ENCODE results near the gene RFK.

Gene RFK

GRCh38 chr9:76423216-76424177, 29.3 kb upstream of the RFK start:
- peak overlapping the region; percentile 79 for H3K27ac Mint-ChIP-seq
- peak overlapping the region; percentile 66 for H3K4me3 Mint-ChIP-seq
- H3K9me3 Mint-ChIP-seq: no peaks in the 10 kb centered on the region
- DNase-seq (ENCODE audit: low spot score): no peak
- H3K27me3 Mint-ChIP-seq (ENCODE audit: low read depth): no peaks in the 10 kb centered on the region
- H3K4me1 Mint-ChIP-seq (ENCODE audit: low read depth): peaks cover 19% of the 10 kb centered on the region
- no peaks in the 10 kb centered on the region for H3K36me3 Mint-ChIP-seq (ENCODE audit: low read depth)

- DNase-seq (ENCODE audit: low spot score): no peak
- Mint-ChIP-seq H3K9me3 (no peaks in the 10 kb centered on the region), H3K4me3 (no peak overlapping the region), H3K36me3 (ENCODE audit: low read depth) (no peaks in the 10 kb centered on the region), H3K27ac (no peak overlapping the region), H3K4me1 (ENCODE audit: low read depth) (peaks cover 21% of the 10 kb centered on the region), H3K27me3 (ENCODE audit: low read depth) (no peaks in the 10 kb centered on the region)
These were observed 25.7 kb upstream of the RFK start for GRCh38 chr9:76419782-76420380.

DNA sequence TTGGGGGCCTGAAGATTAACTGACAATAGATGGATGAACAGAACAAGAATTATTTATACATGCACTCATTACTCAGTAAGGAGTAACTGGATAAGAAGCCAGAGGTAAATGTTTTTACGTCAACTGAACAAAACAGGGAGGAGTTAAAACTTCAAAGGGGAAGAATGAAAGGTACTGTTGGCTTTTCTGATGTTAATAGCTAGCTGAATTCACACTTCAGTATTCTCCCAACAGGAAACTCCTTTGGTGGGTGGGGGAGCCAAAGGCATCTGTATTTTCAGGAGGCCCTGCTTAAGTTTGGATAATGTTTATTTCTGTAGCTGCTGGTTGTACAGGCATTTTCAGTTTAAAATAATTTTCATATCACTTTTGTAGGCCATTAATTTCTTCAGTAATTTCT, 23.2 kb upstream of the RFK start:
- no peak overlapping the region for H3K4me3 Mint-ChIP-seq
- peaks cover 7% of the 10 kb centered on the region for H3K36me3 Mint-ChIP-seq (ENCODE audit: low read depth)
- no peak for DNase-seq (ENCODE audit: low spot score)
- H3K27ac Mint-ChIP-seq: no peak overlapping the region
- peaks cover 11% of the 10 kb centered on the region for H3K9me3 Mint-ChIP-seq
- peaks cover 18% of the 10 kb centered on the region for H3K4me1 Mint-ChIP-seq (ENCODE audit: low read depth)
- no peaks in the 10 kb centered on the region for H3K27me3 Mint-ChIP-seq (ENCODE audit: low read depth)

DNA sequence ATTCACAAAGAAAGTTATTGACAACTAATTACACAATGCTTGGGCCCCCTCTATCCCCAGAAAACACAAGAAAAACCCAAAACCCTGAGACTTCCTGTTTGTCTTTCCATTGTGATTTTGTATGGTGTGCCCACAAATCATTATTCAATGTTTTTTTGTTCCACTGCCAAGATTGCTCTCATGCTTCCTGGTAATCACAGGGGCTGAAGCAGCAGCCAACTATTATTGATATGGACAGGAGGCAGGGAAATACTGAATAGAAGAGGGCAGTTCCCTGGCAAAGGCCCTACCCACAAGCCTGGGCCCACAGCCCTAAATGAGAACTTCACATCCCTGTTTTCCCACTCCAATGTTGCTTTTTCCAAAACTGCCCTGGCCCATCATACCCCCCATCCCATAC, 21.5 kb upstream of the RFK start:
- no peak overlapping the region for H3K4me3 Mint-ChIP-seq
- H3K27ac Mint-ChIP-seq: peak overlapping the region; percentile 16
- peaks cover 11% of the 10 kb centered on the region for H3K9me3 Mint-ChIP-seq
- H3K4me1 Mint-ChIP-seq (ENCODE audit: low read depth): peaks cover 18% of the 10 kb centered on the region
- peaks cover 7% of the 10 kb centered on the region for H3K36me3 Mint-ChIP-seq (ENCODE audit: low read depth)
- DNase-seq (ENCODE audit: low spot score): no peak
- H3K27me3 Mint-ChIP-seq (ENCODE audit: low read depth): no peaks in the 10 kb centered on the region

- Mint-ChIP-seq H3K9me3 (peaks cover 11% of the 10 kb centered on the region), H3K4me1 (ENCODE audit: low read depth) (peaks cover 18% of the 10 kb centered on the region), H3K27ac (no peak overlapping the region), H3K36me3 (ENCODE audit: low read depth) (peaks cover 7% of the 10 kb centered on the region), H3K4me3 (no peak overlapping the region), H3K27me3 (ENCODE audit: low read depth) (no peaks in the 10 kb centered on the region)
- no peak for DNase-seq (ENCODE audit: low spot score)
These were observed 20.9 kb upstream of the RFK start for GRCh38 chr9:76415154-76415553.

- Mint-ChIP-seq H3K27me3 (ENCODE audit: low read depth) (no peaks in the 10 kb centered on the region), H3K4me1 (ENCODE audit: low read depth) (peaks cover 18% of the 10 kb centered on the region), H3K9me3 (peaks cover 11% of the 10 kb centered on the region), H3K36me3 (ENCODE audit: low read depth) (peaks cover 7% of the 10 kb centered on the region), H3K27ac (no peak overlapping the region), H3K4me3 (no peak overlapping the region)
- no peak for DNase-seq (ENCODE audit: low spot score)
These were observed 20.4 kb upstream of the RFK start for GRCh38 chr9:76414661-76415060.

GRCh38 chr9:76413658-76414057, 19.4 kb upstream of the RFK start:
- H3K9me3 Mint-ChIP-seq: peaks cover 11% of the 10 kb centered on the region
- DNase-seq (ENCODE audit: low spot score): no peak

GRCh38 chr9:76412638-76413037, 18.4 kb upstream of the RFK start:
- Mint-ChIP-seq H3K27ac (no peak overlapping the region), H3K4me1 (ENCODE audit: low read depth) (peaks cover 18% of the 10 kb centered on the region), H3K27me3 (ENCODE audit: low read depth) (peaks cover 3% of the 10 kb centered on the region), H3K9me3 (peaks cover 11% of the 10 kb centered on the region), H3K4me3 (no peak overlapping the region), H3K36me3 (ENCODE audit: low read depth) (peaks cover 7% of the 10 kb centered on the region)
- DNase-seq (ENCODE audit: low spot score): no peak

More at GRCh38 chr9:76413658-76414057, 19.4 kb upstream of the RFK start:
- H3K4me1 Mint-ChIP-seq (ENCODE audit: low read depth): peaks cover 18% of the 10 kb centered on the region
- H3K27me3 Mint-ChIP-seq (ENCODE audit: low read depth): no peaks in the 10 kb centered on the region
- no peak overlapping the region for H3K27ac Mint-ChIP-seq
- H3K36me3 Mint-ChIP-seq (ENCODE audit: low read depth): peaks cover 7% of the 10 kb centered on the region
- H3K4me3 Mint-ChIP-seq: no peak overlapping the region

GRCh38 chr9:76405868-76406267, 11.6 kb upstream of the RFK start:
- no peak overlapping the region for H3K4me3 Mint-ChIP-seq
- H3K4me1 Mint-ChIP-seq (ENCODE audit: low read depth): peaks cover 13% of the 10 kb centered on the region
- no peaks in the 10 kb centered on the region for H3K9me3 Mint-ChIP-seq
- H3K27me3 Mint-ChIP-seq (ENCODE audit: low read depth): peaks cover 3% of the 10 kb centered on the region
- DNase-seq (ENCODE audit: low spot score): no peak
- no peaks in the 10 kb centered on the region for H3K36me3 Mint-ChIP-seq (ENCODE audit: low read depth)
- no peak overlapping the region for H3K27ac Mint-ChIP-seq

DNA sequence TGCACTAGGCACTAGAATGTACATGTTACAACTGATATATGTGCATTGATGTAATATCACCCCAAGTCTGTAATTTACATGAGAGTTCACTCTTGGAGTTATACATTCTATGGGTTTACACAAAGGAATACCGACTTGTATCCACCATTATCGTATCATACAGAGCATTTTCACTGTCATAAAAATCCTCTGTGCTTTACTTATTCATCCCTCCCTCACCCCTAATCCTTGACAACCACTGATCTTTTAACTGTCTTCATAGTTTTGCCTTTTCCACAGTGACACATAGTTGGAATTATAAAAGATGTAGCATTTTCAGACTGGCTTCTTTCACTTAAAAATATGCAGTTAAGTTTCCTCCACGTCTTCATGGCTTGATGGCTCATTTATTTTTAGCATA, 11.1 kb upstream of the RFK start:
- Mint-ChIP-seq H3K4me1 (ENCODE audit: low read depth) (peaks cover 16% of the 10 kb centered on the region), H3K9me3 (no peaks in the 10 kb centered on the region), H3K27me3 (ENCODE audit: low read depth) (peaks cover 3% of the 10 kb centered on the region), H3K27ac (no peak overlapping the region), H3K36me3 (ENCODE audit: low read depth) (no peaks in the 10 kb centered on the region), H3K4me3 (no peak overlapping the region)
- DNase-seq (ENCODE audit: low spot score): no peak

DNA sequence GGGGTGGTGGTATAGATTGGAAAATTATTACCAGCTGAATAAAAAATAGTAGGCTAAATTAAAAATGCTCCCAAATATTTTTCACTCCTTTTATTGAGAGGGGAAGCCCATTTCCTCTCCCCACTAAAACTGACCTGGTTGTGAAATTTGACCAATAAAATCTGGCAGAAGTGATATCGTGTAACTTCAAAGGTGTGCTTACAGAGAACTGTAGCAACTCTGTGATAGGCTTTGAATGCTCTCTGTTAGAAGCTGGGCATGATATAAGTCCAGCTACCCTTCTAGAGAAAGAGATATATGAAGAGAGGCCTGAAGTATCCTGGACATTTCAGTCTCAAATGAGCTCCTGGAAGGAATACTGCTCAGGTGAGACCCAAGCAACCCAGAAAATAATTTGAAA, 10.2 kb upstream of the RFK start:
- no peak overlapping the region for H3K27ac Mint-ChIP-seq
- H3K36me3 Mint-ChIP-seq (ENCODE audit: low read depth): no peaks in the 10 kb centered on the region
- H3K4me1 Mint-ChIP-seq (ENCODE audit: low read depth): peaks cover 18% of the 10 kb centered on the region
- no peak overlapping the region for H3K4me3 Mint-ChIP-seq
- DNase-seq (ENCODE audit: low spot score): no peak
- H3K9me3 Mint-ChIP-seq: no peaks in the 10 kb centered on the region
- peaks cover 5% of the 10 kb centered on the region for H3K27me3 Mint-ChIP-seq (ENCODE audit: low read depth)

- Mint-ChIP-seq H3K9me3 (no peaks in the 10 kb centered on the region), H3K27me3 (ENCODE audit: low read depth) (peaks cover 5% of the 10 kb centered on the region), H3K4me3 (peak overlapping the region; percentile 62), H3K4me1 (ENCODE audit: low read depth) (peaks cover 18% of the 10 kb centered on the region), H3K36me3 (ENCODE audit: low read depth) (no peaks in the 10 kb centered on the region), H3K27ac (peak overlapping the region; percentile 20)
- DNase-seq (ENCODE audit: low spot score): peak; percentile 39
These were observed 9.1 kb upstream of the RFK start for GRCh38 chr9:76403352-76403751.

DNA sequence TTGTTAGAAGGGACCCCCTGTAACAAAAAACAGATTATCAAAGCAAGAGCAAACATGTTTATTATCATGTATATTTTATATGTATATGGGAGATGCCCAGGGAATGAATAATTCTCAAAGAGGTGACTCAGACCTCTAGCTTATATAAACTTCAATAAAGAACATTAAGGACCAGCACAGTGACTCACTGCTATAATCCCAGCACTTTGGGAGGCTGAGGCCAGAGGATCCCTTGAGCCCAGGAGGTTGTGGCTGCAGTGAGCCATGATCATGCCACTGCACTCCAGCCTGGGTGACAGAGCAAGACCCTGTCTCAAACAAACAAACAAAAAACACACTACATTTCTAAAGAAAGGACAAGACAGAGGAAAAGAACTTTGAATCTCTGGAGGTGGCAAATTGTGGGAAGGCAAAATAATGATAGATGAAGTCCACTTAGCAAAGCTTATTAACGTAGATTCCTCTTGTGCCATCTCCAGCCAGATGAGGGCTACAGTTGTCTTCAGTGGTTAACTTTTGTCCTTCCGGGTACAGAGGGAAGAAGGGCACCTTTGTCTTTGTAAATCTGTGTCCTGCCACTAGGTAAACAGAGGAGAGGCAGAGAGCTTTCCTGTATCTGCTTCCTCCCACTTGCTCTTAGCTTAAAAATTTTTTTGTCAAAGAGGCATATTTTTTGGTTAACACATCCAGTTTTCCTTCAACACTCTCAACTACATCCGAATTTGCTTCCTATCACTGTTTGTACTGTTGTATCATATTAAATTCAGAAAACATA, 7.5 kb upstream of the RFK start:
- no peak for DNase-seq (ENCODE audit: low spot score)
- no peak overlapping the region for H3K27ac Mint-ChIP-seq
- no peaks in the 10 kb centered on the region for H3K36me3 Mint-ChIP-seq (ENCODE audit: low read depth)
- peaks cover 2% of the 10 kb centered on the region for H3K27me3 Mint-ChIP-seq (ENCODE audit: low read depth)
- H3K9me3 Mint-ChIP-seq: no peaks in the 10 kb centered on the region
- peaks cover 18% of the 10 kb centered on the region for H3K4me1 Mint-ChIP-seq (ENCODE audit: low read depth)
- H3K4me3 Mint-ChIP-seq: no peak overlapping the region

GRCh38 chr9:76401176-76401575, 7.0 kb upstream of the RFK start:
- Mint-ChIP-seq H3K27ac (no peak overlapping the region), H3K36me3 (ENCODE audit: low read depth) (no peaks in the 10 kb centered on the region), H3K9me3 (no peaks in the 10 kb centered on the region), H3K4me1 (ENCODE audit: low read depth) (peaks cover 18% of the 10 kb centered on the region), H3K4me3 (no peak overlapping the region), H3K27me3 (ENCODE audit: low read depth) (peaks cover 2% of the 10 kb centered on the region)
- no peak for DNase-seq (ENCODE audit: low spot score)
